Body of pancreas (tissue), 4 donors: ENCODE data around the gene PPIAL4G.

Experiments used
- POLR2A ChIP-seq, 3 donors: fragments of 450-650 bp; IDR thresholded peaks; one replicate each; pipeline ENCODE4 v1.6.1; 2016; ENCODE audit warnings: antibody characterized with exemption in 3 of 3, mild to moderate bottlenecking in 2 of 3
- TF ChIP-seq, protein P1 (sequence below), 7 experiments: fragments of 450-650 bp in 4 of 7; fragments of 200-600 bp in 3 of 7; sonication (generic) in 3 of 7; IDR thresholded peaks; one replicate each; pipeline ENCODE4 v1.5.1; 2016 to 2019; ENCODE audit warnings: antibody characterized with exemption in 7 of 7

DNA sequence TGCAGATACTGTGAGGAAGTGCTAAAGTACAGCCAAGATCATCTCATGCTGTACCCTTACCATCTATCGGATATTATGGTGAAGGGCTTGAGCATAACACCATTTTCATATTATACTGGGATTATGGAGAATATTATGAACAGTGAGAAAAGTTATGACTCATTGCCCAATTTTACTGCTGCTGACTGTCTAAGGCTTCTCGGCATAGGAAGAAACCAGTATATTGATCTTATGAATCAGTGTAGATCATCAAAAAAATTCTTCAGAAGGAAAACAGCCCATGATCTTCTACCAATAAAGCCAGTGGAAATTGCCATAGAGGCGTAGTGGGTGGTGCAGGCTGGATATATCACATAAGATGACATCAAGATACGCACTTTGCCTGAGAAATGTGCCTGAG is 47.7 kb downstream of the PPIAL4G start:
- no peak for TF ChIP-seq POLR2A (IDR thresholded peaks at IDR 0.05)
- TF ChIP-seq, protein P1, sequence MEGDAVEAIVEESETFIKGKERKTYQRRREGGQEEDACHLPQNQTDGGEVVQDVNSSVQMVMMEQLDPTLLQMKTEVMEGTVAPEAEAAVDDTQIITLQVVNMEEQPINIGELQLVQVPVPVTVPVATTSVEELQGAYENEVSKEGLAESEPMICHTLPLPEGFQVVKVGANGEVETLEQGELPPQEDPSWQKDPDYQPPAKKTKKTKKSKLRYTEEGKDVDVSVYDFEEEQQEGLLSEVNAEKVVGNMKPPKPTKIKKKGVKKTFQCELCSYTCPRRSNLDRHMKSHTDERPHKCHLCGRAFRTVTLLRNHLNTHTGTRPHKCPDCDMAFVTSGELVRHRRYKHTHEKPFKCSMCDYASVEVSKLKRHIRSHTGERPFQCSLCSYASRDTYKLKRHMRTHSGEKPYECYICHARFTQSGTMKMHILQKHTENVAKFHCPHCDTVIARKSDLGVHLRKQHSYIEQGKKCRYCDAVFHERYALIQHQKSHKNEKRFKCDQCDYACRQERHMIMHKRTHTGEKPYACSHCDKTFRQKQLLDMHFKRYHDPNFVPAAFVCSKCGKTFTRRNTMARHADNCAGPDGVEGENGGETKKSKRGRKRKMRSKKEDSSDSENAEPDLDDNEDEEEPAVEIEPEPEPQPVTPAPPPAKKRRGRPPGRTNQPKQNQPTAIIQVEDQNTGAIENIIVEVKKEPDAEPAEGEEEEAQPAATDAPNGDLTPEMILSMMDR (IDR thresholded peaks at IDR 0.05): no peak
